Right lobe of liver (tissue), 6 donors: ENCODE data around the gene LRRC63. TPM values are rescaled to one million over a fixed set of nuclear protein-coding genes. Genes with fewer than 3 reads are reported as not detected.
A peak's percentile ranks its signal among the peaks of the same experiment; 100 is the strongest.

ENCODE experiments used
- ATAC-seq, 4 donors: fragments of 200-7000 bp; cut with Tn5 transposase; one replicate each; pipeline ENCODE4 v1.9.1; 2020; ENCODE audit warnings: mild to moderate bottlenecking in 4 of 4, moderate library complexity in 4 of 4
- DNase-seq, 3 donors: peaks; one replicate each; pipeline ENCODE4 v3.0.0-alpha.2; 2020
- H3K27ac ChIP-seq, 3 donors: fragments of 200-600 bp; one replicate each; pipeline ENCODE4 v1.8.0; 2022
- H3K27me3 ChIP-seq, 2 donors: fragments of 200-600 bp; one replicate each; pipeline ENCODE4 v1.8.0; 2022
- H3K36me3 ChIP-seq, 4 donors: fragments of 200-600 bp; sonication (generic) in 1 of 4; one replicate each; pipeline versions ENCODE4 v1.5.1 to v1.8.0; 2017 to 2022; ENCODE audit warnings: control low read depth in 1 of 4
- H3K4me1 ChIP-seq, 4 donors: fragments of 200-600 bp; sonication (generic) in 1 of 4; one replicate each; pipeline versions ENCODE4 v1.5.1 to v1.8.0; 2017 to 2022; ENCODE audit warnings: control low read depth in 1 of 4
- H3K4me3 ChIP-seq, 3 donors: fragments of 200-600 bp; one replicate each; pipeline ENCODE4 v1.8.0; 2022
- H3K9me3 ChIP-seq, 4 donors: fragments of 200-600 bp; sonication (generic) in 1 of 4; one replicate each; pipeline versions ENCODE4 v1.5.1 to v1.8.0; 2017 to 2022; ENCODE audit warnings: control low read depth in 1 of 4
- POLR2A ChIP-seq: fragments of 450-650 bp; IDR thresholded peaks from one replicate; pipeline ENCODE4 v1.6.1; 2017; ENCODE audit warnings: antibody characterized with exemption, mild to moderate bottlenecking
- WGBS: methylation state at CpG from one replicate; pipeline ENCODE4 v1.1.6; 2018; ENCODE audit warnings: low coverage, low lambda C conversion rate; ENCODE audit not compliant: insufficient coverage; ENCODE audit errors: missing lambda C conversion rate; 5-methylcytosine and 5-hydroxymethylcytosine counted together
- intact Hi-C, 2 donors: fragments of 100-400 bp; cut with DNase I; formaldehyde crosslinking; loops; one replicate each; pipeline versions ENCODE4 v1.11.2 to v1.14.1; 2022
- total RNA-seq, 6 experiments: library from RNA; depleted of rRNA in 2 of 6; stranded (reverse); fragments of >200 nt in 2 of 6; fragmentation: NEBNext Ultra II Directional in 3 of 6; extraction: Animal tissue kit (Norgen Biotek cat#: 25700) in 3 of 6; gene quantifications; one replicate each; pipeline versions ENCODE4 v1.1.0 to v1.2.4, GENCODE V29; 2016 to 2023
- TF ChIP-seq, protein P1 (sequence below), 4 donors: fragments of 200-600 bp in 3 of 4; fragments of 450-650 bp in 1 of 4; IDR thresholded peaks; one replicate each; pipeline versions ENCODE4 v1.5.1 to v1.8.0; 2016 to 2022; ENCODE audit warnings: antibody characterized with exemption in 4 of 4, mild to moderate bottlenecking in 2 of 4
- donor health status: DM: no; HTN: yes; CAD: no.
- donor health status: DM: no; HTN: no; CAD: no.
- donor health status: DM: no; HTN: no; CAD: no.
- donor health status: DM: no; HTN: yes; CAD: no.
- donor health status: DM: no; HTN: yes; CAD: no.

LRRC63 gene
- total RNA-seq, 6 experiments from 2014 or later = 0.12 TPM; not detected in 5

DNA sequence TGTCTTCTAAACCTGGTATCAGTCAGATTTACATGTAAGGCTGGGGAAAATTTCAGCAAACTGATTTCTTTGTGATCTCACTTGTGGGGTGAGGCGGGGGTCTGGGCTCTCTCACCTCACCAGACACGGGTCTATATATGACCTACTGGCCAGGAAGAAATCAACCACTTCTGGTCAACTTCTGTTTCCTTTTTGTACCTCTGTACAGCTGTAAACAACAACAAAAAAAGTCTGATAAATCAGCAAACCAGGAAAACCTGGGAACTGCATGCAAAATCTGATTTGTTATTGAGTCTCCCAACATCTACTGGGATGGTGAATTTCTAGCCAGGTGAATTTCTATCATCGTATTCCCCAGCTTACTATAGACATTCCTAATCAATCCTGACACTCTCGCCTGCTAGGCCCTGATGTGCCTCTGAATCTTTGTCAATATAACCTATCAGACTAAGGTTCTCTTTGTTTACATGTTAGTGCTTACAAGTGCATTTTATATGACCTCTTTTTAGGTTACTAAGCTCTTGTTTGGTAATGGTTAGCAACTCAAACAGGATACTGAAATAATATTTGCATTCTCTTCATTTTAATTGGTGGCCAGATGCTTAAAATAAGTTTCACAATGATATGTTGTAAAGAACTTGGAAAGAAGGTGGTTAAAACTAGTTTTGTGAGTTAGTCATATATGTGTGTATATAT, 77.7 kb downstream of the LRRC63 start:
- peak; percentile 39 to 74 (median 49) for ATAC-seq
- WGBS = 17% methylated on average over 4 of the region's 4 CpGs
- Histone ChIP-seq H3K4me3 (no peak overlapping the region), H3K27me3 (no peaks in the 10 kb centered on the region), H3K27ac (peak overlapping the region in 2 of 3 donors; percentile 5 to 54), H3K9me3 (no peaks in the 10 kb centered on the region), H3K4me1 (peaks cover 0 to 26% (median 9%) of the 10 kb centered on the region in 4 donors), H3K36me3 (no peaks in the 10 kb centered on the region)
- no peak for DNase-seq
- TF ChIP-seq POLR2A = no peak
- TF ChIP-seq, protein P1, sequence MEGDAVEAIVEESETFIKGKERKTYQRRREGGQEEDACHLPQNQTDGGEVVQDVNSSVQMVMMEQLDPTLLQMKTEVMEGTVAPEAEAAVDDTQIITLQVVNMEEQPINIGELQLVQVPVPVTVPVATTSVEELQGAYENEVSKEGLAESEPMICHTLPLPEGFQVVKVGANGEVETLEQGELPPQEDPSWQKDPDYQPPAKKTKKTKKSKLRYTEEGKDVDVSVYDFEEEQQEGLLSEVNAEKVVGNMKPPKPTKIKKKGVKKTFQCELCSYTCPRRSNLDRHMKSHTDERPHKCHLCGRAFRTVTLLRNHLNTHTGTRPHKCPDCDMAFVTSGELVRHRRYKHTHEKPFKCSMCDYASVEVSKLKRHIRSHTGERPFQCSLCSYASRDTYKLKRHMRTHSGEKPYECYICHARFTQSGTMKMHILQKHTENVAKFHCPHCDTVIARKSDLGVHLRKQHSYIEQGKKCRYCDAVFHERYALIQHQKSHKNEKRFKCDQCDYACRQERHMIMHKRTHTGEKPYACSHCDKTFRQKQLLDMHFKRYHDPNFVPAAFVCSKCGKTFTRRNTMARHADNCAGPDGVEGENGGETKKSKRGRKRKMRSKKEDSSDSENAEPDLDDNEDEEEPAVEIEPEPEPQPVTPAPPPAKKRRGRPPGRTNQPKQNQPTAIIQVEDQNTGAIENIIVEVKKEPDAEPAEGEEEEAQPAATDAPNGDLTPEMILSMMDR (IDR thresholded peaks at IDR 0.05) = peak in 1 of 4 donors; percentile 4
- intact Hi-C loops = no loop called here

DNA sequence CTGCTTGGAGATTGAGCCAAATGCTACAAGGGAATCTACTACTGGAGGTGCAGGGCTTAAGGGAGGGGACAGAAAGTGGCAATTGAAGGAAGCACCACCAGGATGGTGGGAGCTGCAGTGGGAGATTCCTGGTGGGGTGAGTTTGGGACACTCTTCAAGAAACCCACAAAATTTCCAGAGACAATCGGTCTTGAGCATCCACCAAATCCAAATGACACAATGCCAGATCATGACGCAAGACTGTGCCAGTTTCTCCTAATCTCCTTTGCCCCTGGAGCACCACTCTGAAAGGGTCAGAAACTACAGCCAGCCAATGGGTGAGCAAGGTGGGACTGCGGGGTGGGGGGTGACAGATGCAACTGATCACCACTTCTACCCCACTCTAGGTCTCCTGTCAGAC, 78.7 kb downstream of the LRRC63 start:
- WGBS = 50% methylated on average over 2 of the region's 3 CpGs
- Histone ChIP-seq H3K27me3 (no peaks in the 10 kb centered on the region), H3K9me3 (no peaks in the 10 kb centered on the region), H3K4me3 (no peak overlapping the region), H3K27ac (peak overlapping the region in 2 of 3 donors; percentile 25 to 44), H3K4me1 (peaks cover 0 to 36% (median 12%) of the 10 kb centered on the region in 4 donors), H3K36me3 (no peaks in the 10 kb centered on the region)
- DNase-seq (no peak), ATAC-seq (peak in 2 of 4 donors; percentile 26 to 43)
- TF ChIP-seq, protein P1 (IDR thresholded peaks at IDR 0.05) = no peak
- no peak for TF ChIP-seq POLR2A
- intact Hi-C loops = no loop called here

DNA sequence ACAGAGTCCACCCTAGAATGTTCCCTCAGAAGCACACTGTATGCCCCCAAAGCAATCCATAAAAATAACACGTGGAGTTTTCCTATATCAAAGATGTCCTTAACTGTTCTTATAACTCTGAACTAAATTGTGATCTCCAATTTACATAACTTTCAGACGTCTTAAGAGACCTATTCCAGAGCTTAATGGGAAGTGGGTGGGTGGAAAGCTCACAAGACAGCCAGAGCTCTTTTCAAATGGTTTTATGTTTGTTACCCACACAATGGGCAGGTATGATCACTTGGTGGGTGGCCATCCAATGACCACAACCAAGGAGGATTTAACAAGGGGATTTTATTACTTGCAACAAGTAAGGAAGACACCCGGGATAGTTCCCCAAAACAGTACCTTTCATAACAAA, 81.7 kb downstream of the LRRC63 start:
- H3K27me3 ChIP-seq = no peaks in the 10 kb centered on the region
- H3K9me3 ChIP-seq = no peaks in the 10 kb centered on the region
- no peak for DNase-seq
- H3K4me3 ChIP-seq = no peak overlapping the region
- 85% methylated on average over 3 of the region's 3 CpGs for WGBS
- intact Hi-C loops = no loop called here
- H3K36me3 ChIP-seq = no peaks in the 10 kb centered on the region
- H3K4me1 ChIP-seq = peaks cover 0 to 59% (median 22%) of the 10 kb centered on the region in 4 donors
- ATAC-seq = no peak
- TF ChIP-seq, protein P1 (IDR thresholded peaks at IDR 0.05) = no peak
- TF ChIP-seq POLR2A = no peak
- H3K27ac ChIP-seq = no peak overlapping the region

DNA sequence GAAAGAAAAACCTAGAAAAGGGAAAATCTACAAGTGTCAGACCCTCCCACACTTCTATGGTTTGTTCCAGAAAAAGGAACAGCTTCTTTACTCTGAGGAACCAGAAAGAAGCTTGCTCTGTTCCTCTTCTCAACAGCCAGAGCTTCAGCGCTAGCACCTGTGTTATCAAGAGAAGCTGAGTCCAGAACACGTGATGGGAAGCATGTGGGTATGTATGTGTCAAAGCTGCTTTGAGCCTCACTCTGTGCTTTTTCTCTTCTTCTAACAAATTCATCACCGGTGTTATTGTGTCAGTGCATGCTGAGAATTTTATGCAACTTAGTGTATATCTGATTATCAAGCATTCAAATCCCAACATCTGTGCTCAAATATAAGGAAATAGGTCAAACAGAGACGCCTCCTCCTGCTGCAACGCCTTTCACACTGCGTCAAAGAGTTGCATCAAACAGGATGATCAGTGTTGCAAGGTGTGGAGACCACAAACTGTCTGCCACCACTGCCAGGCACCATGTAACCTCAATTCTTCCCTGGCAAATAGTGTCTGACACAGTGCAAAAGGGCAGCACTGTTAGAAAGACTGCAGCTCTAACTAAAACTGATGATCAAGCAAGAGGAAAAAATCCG, 83.9 kb downstream of the LRRC63 start:
- intact Hi-C loops = no loop called here
- H3K27me3 ChIP-seq = no peaks in the 10 kb centered on the region
- no peaks in the 10 kb centered on the region for H3K9me3 ChIP-seq
- ATAC-seq (peak; percentile 79 to 91 (median 86)), DNase-seq (peak; percentile 32 to 87 (median 81))
- peaks cover 0 to 48% (median 17%) of the 10 kb centered on the region in 4 donors for H3K4me1 ChIP-seq
- peak overlapping the region in 2 of 3 donors; percentile 9 to 12 for H3K4me3 ChIP-seq
- H3K27ac ChIP-seq = peak overlapping the region; percentile 62 to 93 (median 66)
- TF ChIP-seq, protein P1 (IDR thresholded peaks at IDR 0.05) = no peak
- TF ChIP-seq POLR2A = peak; percentile 66
- H3K36me3 ChIP-seq = no peaks in the 10 kb centered on the region
- WGBS = 8% methylated on average over 7 of the region's 7 CpGs
